ENCODE measurements around the gene CSMD2. TPM values are rescaled to one million over a fixed set of nuclear protein-coding genes. Genes with fewer than 3 reads are reported as not detected.

Gene CSMD2
- total RNA-seq, 1 donor from 2014 or later = 0.52 TPM

DNA sequence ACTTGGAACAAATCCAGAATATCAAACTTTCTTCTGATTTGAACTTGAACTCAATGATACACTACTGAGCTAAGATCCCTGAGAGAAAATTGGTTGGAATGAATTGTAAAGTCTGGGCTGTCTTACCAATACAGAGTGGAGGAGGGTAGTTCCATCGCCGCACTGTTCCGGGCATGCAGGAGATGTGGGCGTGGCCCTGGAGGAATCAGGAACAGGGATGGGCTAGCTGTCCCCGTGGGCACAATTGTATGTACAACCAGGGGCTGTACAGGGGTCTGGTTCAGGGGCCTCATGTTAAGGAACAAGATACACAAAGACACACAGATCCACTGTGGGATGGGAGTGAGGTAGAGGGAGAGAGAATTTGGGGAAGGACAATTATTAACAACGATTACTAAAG, 548.2 kb downstream of the CSMD2 start:
- H3K4me3 ChIP-seq (ENCODE audit: low read length in 3 of 3) = no peak overlapping the region
- no peaks in the 10 kb centered on the region for H3K9me3 ChIP-seq (ENCODE audit: control insufficient read depth in 3 of 3, low read length in 3 of 3)
- no peaks in the 10 kb centered on the region for H3K36me3 ChIP-seq (ENCODE audit: control insufficient read depth in 3 of 3, insufficient read depth in 3 of 3, low read length in 3 of 3)
- H3K27me3 ChIP-seq (ENCODE audit: control insufficient read depth in 3 of 3, insufficient read depth in 3 of 3, low read length in 3 of 3) = peaks cover 6 to 12% (median 9%) of the 10 kb centered on the region in 3 donors
- H3K9ac ChIP-seq (ENCODE audit: low read depth in 1 of 3, low read length in 3 of 3) = no peak overlapping the region
- H3K27ac ChIP-seq (ENCODE audit: low read depth, low read length) = no peak overlapping the region
- H3K4me1 ChIP-seq (ENCODE audit: control insufficient read depth in 3 of 3, insufficient read depth in 3 of 3, low read length in 3 of 3) = no peaks in the 10 kb centered on the region

DNA sequence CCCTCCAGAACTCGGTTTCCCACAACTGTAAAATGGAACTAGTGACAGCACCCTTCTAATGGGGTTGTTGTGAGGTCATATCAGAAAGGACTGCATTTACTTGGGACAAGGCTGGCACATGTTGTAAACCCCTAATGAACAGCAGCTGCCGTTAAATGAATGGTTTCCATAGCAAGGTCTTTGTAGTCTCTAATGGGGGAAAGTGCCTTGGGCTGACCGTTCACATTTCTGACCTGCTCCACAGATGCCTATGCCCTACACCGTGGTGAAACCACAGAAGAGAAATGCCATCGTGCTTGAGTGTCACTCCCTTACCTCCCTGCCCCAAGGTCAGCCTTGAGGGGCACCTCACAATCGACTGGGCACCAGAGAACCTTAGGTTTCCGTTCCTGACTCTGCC, 549.5 kb downstream of the CSMD2 start:
- Histone ChIP-seq H3K4me1 (ENCODE audit: control insufficient read depth in 3 of 3, insufficient read depth in 3 of 3, low read length in 3 of 3) (peaks cover 0 to 2% (median 0%) of the 10 kb centered on the region in 3 donors), H3K9ac (ENCODE audit: low read depth in 1 of 3, low read length in 3 of 3) (no peak overlapping the region), H3K4me3 (ENCODE audit: low read length in 3 of 3) (no peak overlapping the region), H3K9me3 (ENCODE audit: control insufficient read depth in 3 of 3, low read length in 3 of 3) (no peaks in the 10 kb centered on the region), H3K36me3 (ENCODE audit: control insufficient read depth in 3 of 3, insufficient read depth in 3 of 3, low read length in 3 of 3) (no peaks in the 10 kb centered on the region), H3K27ac (ENCODE audit: low read depth, low read length) (no peak overlapping the region), H3K27me3 (ENCODE audit: control insufficient read depth in 3 of 3, insufficient read depth in 3 of 3, low read length in 3 of 3) (peaks cover 6 to 12% (median 9%) of the 10 kb centered on the region in 3 donors)

DNA sequence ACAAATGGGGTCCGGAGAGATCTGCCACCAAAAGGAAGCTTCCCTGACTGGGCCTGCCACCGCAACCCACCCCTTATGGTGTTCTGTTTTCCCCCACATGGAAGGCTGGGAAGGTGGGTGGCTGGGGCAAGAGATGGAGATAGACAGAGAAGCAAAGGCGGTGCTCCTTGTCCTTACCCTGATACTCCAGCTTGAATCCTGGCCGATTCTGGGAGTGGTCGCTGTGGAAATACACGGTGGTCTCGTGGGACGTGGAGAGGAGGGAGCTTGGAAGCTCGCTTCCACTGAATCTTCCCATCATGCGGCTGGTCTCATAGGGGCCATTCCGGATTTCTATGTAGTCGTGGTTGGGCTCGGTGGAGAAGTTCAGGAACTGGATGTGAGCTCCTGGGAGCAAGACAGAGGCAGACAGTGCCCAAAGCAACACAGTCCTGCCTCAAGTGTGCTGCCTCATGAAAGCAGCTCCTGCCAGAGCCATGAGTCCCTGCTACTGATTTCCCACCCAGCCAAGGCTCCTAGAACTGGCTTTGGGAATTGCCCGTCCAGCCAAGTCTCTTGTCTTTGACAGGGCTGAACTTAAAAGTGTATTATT, 554.1 kb downstream of the CSMD2 start:
- H3K27me3 ChIP-seq (ENCODE audit: control insufficient read depth in 3 of 3, insufficient read depth in 3 of 3, low read length in 3 of 3) = peaks cover 3 to 9% (median 9%) of the 10 kb centered on the region in 3 donors
- H3K9ac ChIP-seq (ENCODE audit: low read depth in 1 of 3, low read length in 3 of 3) = no peak overlapping the region
- no peaks in the 10 kb centered on the region for H3K9me3 ChIP-seq (ENCODE audit: control insufficient read depth in 3 of 3, low read length in 3 of 3)
- H3K4me3 ChIP-seq (ENCODE audit: low read length in 3 of 3) = no peak overlapping the region
- H3K4me1 ChIP-seq (ENCODE audit: control insufficient read depth in 3 of 3, insufficient read depth in 3 of 3, low read length in 3 of 3) = peaks cover 0 to 3% (median 0%) of the 10 kb centered on the region in 3 donors
- no peak overlapping the region for H3K27ac ChIP-seq (ENCODE audit: low read depth, low read length)
- no peaks in the 10 kb centered on the region for H3K36me3 ChIP-seq (ENCODE audit: control insufficient read depth in 3 of 3, insufficient read depth in 3 of 3, low read length in 3 of 3)

DNA sequence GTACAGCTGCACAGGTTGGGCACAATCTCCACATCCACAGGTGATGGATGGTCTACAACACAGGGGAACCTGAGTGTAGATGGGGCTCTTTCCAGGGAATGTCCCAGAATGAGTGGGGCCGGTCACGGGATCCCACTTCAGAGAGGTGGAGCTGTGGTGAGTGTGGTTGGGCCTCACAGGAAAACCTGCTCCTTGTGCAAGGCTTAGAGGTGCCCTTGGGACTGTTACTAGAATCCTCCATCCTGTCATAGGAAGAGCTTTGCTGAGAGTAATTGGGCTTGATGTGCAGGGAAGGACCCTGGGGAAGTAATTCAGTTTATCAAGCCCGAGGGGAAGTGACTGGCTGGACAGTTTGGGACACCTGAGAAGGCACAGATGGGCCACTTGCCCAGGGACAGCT, 554.6 kb downstream of the CSMD2 start:
- peaks cover 0 to 6% (median 0%) of the 10 kb centered on the region in 3 donors for H3K4me1 ChIP-seq (ENCODE audit: control insufficient read depth in 3 of 3, insufficient read depth in 3 of 3, low read length in 3 of 3)
- H3K9ac ChIP-seq (ENCODE audit: low read depth in 1 of 3, low read length in 3 of 3) = no peak overlapping the region
- H3K27me3 ChIP-seq (ENCODE audit: control insufficient read depth in 3 of 3, insufficient read depth in 3 of 3, low read length in 3 of 3) = peaks cover 0 to 9% (median 6%) of the 10 kb centered on the region in 3 donors
- no peak overlapping the region for H3K27ac ChIP-seq (ENCODE audit: low read depth, low read length)
- no peaks in the 10 kb centered on the region for H3K36me3 ChIP-seq (ENCODE audit: control insufficient read depth in 3 of 3, insufficient read depth in 3 of 3, low read length in 3 of 3)
- no peak overlapping the region for H3K4me3 ChIP-seq (ENCODE audit: low read length in 3 of 3)
- H3K9me3 ChIP-seq (ENCODE audit: control insufficient read depth in 3 of 3, low read length in 3 of 3) = no peaks in the 10 kb centered on the region

DNA sequence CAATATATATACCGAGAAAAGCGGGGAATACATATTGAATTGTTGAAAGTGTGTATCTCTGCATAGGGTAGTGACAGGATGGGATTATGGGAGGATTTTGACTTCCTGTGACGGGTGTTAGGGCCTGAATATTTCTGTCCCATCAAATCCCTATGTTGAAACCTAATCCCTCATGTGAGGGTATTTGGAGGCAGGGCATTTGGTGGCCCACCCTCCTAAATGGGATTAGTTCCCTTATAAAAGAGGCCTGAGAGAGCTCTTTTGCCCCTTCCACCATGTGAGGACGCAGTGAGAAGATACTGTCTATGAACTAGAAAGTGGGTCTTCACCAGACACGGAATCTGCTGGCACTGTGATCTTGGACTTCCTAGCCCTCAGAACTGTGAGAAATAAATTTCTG, 555.3 kb downstream of the CSMD2 start:
- H3K4me3 ChIP-seq (ENCODE audit: low read length in 3 of 3) = no peak overlapping the region
- H3K27ac ChIP-seq (ENCODE audit: low read depth, low read length) = no peak overlapping the region
- H3K36me3 ChIP-seq (ENCODE audit: control insufficient read depth in 3 of 3, insufficient read depth in 3 of 3, low read length in 3 of 3) = no peaks in the 10 kb centered on the region
- peaks cover 0 to 5% (median 3%) of the 10 kb centered on the region in 3 donors for H3K27me3 ChIP-seq (ENCODE audit: control insufficient read depth in 3 of 3, insufficient read depth in 3 of 3, low read length in 3 of 3)
- H3K9ac ChIP-seq (ENCODE audit: low read depth in 1 of 3, low read length in 3 of 3) = no peak overlapping the region
- H3K9me3 ChIP-seq (ENCODE audit: control insufficient read depth in 3 of 3, low read length in 3 of 3) = no peaks in the 10 kb centered on the region
- peaks cover 0 to 9% (median 0%) of the 10 kb centered on the region in 3 donors for H3K4me1 ChIP-seq (ENCODE audit: control insufficient read depth in 3 of 3, insufficient read depth in 3 of 3, low read length in 3 of 3)

DNA sequence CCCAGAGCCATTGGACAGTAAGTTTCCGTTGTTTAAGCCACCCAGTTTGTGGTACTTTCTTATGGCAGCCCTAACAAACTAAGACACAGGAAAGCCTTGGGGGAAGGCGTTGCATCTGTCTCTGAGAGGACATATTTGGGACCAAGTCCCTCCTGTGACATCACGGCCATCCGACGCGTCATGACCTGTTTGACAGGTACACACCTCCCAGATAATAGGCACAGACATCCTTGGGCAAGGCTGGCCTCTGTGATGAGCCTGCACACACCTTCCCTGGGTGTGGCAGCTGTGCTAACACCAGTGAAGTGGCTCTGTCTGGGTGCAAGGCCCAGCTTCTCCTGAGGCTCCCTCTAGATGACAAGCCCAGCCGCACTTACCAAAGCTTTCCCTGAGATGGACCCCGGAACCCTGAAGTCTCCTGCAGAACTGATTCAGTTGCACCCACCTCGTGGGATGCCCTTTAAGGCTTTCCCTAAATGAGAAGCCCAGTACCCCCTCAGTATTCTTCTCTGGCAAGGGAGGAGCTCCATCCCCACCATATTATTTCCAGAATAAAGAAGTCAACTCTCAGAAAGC, 556.1 kb downstream of the CSMD2 start:
- Histone ChIP-seq H3K27ac (ENCODE audit: low read depth, low read length) (no peak overlapping the region), H3K36me3 (ENCODE audit: control insufficient read depth in 3 of 3, insufficient read depth in 3 of 3, low read length in 3 of 3) (no peaks in the 10 kb centered on the region), H3K4me1 (ENCODE audit: control insufficient read depth in 3 of 3, insufficient read depth in 3 of 3, low read length in 3 of 3) (peaks cover 0 to 9% (median 0%) of the 10 kb centered on the region in 3 donors), H3K9ac (ENCODE audit: low read depth in 1 of 3, low read length in 3 of 3) (no peak overlapping the region), H3K4me3 (ENCODE audit: low read length in 3 of 3) (no peak overlapping the region), H3K27me3 (ENCODE audit: control insufficient read depth in 3 of 3, insufficient read depth in 3 of 3, low read length in 3 of 3) (peaks cover 0 to 3% (median 0%) of the 10 kb centered on the region in 3 donors), H3K9me3 (ENCODE audit: control insufficient read depth in 3 of 3, low read length in 3 of 3) (no peaks in the 10 kb centered on the region)

DNA sequence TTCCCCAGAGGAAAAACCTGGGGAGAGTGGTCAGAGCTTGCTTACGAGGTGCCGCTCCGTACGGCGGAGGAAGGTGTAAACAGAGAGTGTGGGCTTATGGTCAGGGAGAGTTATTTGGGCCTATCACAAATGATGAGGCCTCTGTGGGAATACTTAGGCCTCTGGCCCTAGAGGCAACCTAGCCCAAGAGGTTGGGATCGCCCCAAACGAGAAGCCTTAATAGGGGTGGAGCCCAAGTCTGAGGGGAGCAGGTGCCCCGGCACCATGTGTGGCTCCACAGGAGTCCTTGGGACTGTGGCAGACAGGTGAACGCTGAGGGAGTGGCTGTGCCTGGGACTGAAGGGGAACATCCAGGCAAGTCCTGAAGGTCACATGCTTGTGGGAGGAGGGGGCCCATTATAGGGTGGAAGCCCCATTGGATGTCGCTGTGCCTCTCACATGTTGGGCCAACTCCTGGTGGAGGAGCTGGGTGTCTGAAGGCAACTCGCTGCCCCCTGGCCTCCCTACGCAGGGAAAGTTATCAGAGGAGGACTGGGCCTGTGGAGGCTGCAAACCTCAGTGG, 557.5 kb downstream of the CSMD2 start:
- no peak overlapping the region for H3K9ac ChIP-seq (ENCODE audit: low read depth in 1 of 3, low read length in 3 of 3)
- H3K27me3 ChIP-seq (ENCODE audit: control insufficient read depth in 3 of 3, insufficient read depth in 3 of 3, low read length in 3 of 3) = no peaks in the 10 kb centered on the region
- H3K4me1 ChIP-seq (ENCODE audit: control insufficient read depth in 3 of 3, insufficient read depth in 3 of 3, low read length in 3 of 3) = peaks cover 0 to 9% (median 0%) of the 10 kb centered on the region in 3 donors
- H3K36me3 ChIP-seq (ENCODE audit: control insufficient read depth in 3 of 3, insufficient read depth in 3 of 3, low read length in 3 of 3) = no peaks in the 10 kb centered on the region
- no peaks in the 10 kb centered on the region for H3K9me3 ChIP-seq (ENCODE audit: control insufficient read depth in 3 of 3, low read length in 3 of 3)
- no peak overlapping the region for H3K4me3 ChIP-seq (ENCODE audit: low read length in 3 of 3)
- no peak overlapping the region for H3K27ac ChIP-seq (ENCODE audit: low read depth, low read length)

DNA sequence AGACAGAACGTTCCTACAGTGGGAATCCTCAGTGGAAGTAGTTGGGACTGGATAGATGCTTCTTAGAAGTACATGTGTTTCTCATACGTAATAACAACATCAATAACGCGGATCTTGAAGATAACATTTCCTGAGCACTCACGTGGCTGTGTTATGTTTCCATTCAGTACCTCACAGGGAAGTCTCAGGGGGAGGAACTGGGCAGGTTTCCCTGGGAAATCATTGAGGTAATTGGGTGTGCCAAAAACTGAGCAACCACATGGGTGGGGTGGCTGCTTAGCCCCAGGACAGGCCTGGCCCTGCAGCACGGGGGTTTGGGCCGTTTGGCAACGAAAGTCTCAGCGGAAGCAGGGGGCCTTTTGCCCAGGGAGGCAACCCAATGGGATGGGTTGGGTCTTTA, 558.8 kb downstream of the CSMD2 start:
- no peaks in the 10 kb centered on the region for H3K36me3 ChIP-seq (ENCODE audit: control insufficient read depth in 3 of 3, insufficient read depth in 3 of 3, low read length in 3 of 3)
- H3K27ac ChIP-seq (ENCODE audit: low read depth, low read length) = no peak overlapping the region
- no peak overlapping the region for H3K9ac ChIP-seq (ENCODE audit: low read depth in 1 of 3, low read length in 3 of 3)

DNA sequence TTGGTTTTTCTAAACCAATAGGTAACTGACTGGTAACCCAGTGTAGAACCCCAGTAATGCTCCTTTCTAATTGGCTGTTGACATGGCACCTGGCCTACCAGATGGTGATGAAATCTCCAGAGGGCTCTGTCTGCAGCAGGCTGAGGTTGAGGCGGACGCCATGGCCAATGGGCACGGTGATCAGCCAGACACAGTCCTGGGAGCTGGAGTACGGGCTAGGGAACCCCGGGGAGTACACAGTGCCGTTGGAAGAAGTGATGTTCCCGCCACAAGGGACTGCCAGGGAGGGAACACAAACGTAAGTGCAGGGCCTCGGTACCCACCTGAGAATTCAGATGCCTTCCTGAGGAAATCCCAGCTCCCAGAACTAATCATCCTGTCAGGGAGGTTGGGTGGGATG, 562.8 kb downstream of the CSMD2 start:
- Histone ChIP-seq H3K4me1 (ENCODE audit: control insufficient read depth in 3 of 3, insufficient read depth in 3 of 3, low read length in 3 of 3) (peaks cover 0 to 7% (median 0%) of the 10 kb centered on the region in 3 donors), H3K27me3 (ENCODE audit: control insufficient read depth in 3 of 3, insufficient read depth in 3 of 3, low read length in 3 of 3) (no peaks in the 10 kb centered on the region), H3K27ac (ENCODE audit: low read depth, low read length) (no peak overlapping the region), H3K4me3 (ENCODE audit: low read length in 3 of 3) (no peak overlapping the region), H3K36me3 (ENCODE audit: control insufficient read depth in 3 of 3, insufficient read depth in 3 of 3, low read length in 3 of 3) (no peaks in the 10 kb centered on the region), H3K9me3 (ENCODE audit: control insufficient read depth in 3 of 3, low read length in 3 of 3) (no peaks in the 10 kb centered on the region), H3K9ac (ENCODE audit: low read depth in 1 of 3, low read length in 3 of 3) (no peak overlapping the region)

More for the DNA sequence above, 558.8 kb downstream of the CSMD2 start:
- Histone ChIP-seq H3K4me3 (ENCODE audit: low read length in 3 of 3) (no peak overlapping the region), H3K9me3 (ENCODE audit: control insufficient read depth in 3 of 3, low read length in 3 of 3) (no peaks in the 10 kb centered on the region), H3K27me3 (ENCODE audit: control insufficient read depth in 3 of 3, insufficient read depth in 3 of 3, low read length in 3 of 3) (no peaks in the 10 kb centered on the region), H3K4me1 (ENCODE audit: control insufficient read depth in 3 of 3, insufficient read depth in 3 of 3, low read length in 3 of 3) (peaks cover 0 to 9% (median 0%) of the 10 kb centered on the region in 3 donors)

DNA sequence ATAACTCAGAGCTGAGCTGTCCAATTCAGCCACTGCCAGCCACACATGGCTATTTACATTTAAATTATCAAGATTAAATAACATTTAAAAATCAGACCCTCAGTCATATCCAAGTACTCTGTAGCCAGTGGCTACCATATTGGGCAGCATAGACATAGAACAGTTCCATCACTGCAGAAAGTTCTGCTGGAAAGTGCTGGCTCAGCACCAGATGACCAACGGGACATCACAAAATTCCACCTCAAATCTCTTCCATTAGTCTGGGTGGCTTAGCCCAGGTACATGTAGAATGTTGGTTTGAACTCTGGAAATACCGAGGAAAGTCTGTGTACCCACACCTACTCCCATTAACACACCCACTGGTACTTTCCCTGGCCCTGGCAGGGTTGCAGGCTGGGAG, 563.3 kb downstream of the CSMD2 start:
- no peaks in the 10 kb centered on the region for H3K27me3 ChIP-seq (ENCODE audit: control insufficient read depth in 3 of 3, insufficient read depth in 3 of 3, low read length in 3 of 3)
- H3K27ac ChIP-seq (ENCODE audit: low read depth, low read length) = no peak overlapping the region
- H3K4me3 ChIP-seq (ENCODE audit: low read length in 3 of 3) = no peak overlapping the region
- H3K9me3 ChIP-seq (ENCODE audit: control insufficient read depth in 3 of 3, low read length in 3 of 3) = no peaks in the 10 kb centered on the region
- H3K4me1 ChIP-seq (ENCODE audit: control insufficient read depth in 3 of 3, insufficient read depth in 3 of 3, low read length in 3 of 3) = peaks cover 0 to 7% (median 0%) of the 10 kb centered on the region in 3 donors
- H3K36me3 ChIP-seq (ENCODE audit: control insufficient read depth in 3 of 3, insufficient read depth in 3 of 3, low read length in 3 of 3) = no peaks in the 10 kb centered on the region
- H3K9ac ChIP-seq (ENCODE audit: low read depth in 1 of 3, low read length in 3 of 3) = no peak overlapping the region

Measured in skeletal muscle tissue (tissue), 4 donors.